ENCODE measurements around the gene PNPT1.

Gene PNPT1

GRCh38 chr2:55590810-55591440, 102.7 kb downstream of the PNPT1 start:
- no peak for DNase-seq (ENCODE audit: low spot score in 2 of 2)
- Mint-ChIP-seq H3K4me3 (no peak overlapping the region), H3K9me3 (no peaks in the 10 kb centered on the region), H3K4me1 (peaks cover 16% of the 10 kb centered on the region), H3K27ac (peak overlapping the region; percentile 72), H3K36me3 (peaks cover 87% of the 10 kb centered on the region)
- ATAC-seq, result peak; percentile 100

DNA sequence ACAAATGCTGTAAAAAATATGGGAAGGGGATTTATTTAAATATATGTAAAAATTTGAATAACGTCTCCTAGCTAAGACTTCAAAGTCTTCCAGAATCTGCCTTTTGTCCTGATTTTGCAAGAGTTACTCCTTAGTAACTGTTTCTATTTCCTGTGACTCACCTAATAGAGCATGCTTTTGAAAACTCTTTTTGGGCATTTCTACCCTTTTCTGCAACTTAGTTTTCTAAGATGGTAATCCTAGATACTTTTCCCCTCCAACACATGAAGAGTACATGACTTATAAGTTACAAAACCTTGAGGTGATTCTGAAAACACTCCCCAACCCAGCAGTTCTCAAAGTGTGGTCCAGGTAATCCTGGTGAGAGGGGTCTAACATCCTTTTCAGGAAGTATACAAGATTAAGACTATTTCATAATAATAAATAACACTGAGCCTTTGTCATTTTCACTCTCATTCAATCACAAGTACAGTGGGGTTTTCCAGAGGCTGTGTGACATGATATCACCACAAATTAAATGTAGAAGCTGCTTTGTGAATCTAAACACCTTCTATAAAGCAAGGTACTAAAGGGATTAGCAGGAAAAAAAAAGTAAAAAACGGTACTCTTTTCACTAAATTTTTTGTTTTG, 108.1 kb downstream of the PNPT1 start:
- Mint-ChIP-seq H3K4me3 (no peak overlapping the region), H3K4me1 (peaks cover 8% of the 10 kb centered on the region), H3K9me3 (no peaks in the 10 kb centered on the region), H3K27ac (peak overlapping the region; percentile 12), H3K36me3 (peaks cover 99% of the 10 kb centered on the region)
- DNase-seq (ENCODE audit: low spot score in 2 of 2), result no peak
- ATAC-seq, result no peak
